Muscle of arm (tissue), 12 donors: ENCODE results near the gene MLN. TPM values are rescaled to one million over a fixed set of nuclear protein-coding genes. Genes with fewer than 3 reads are reported as not detected.

Source experiments
- DNase-seq: peaks from one replicate; pipeline ENCODE4 v3.0.0-alpha.2; 2013
- polyA plus RNA-seq, 12 donors: library from polyadenylated mRNA; unstranded; fragments of 120-200 nt; gene quantifications; one replicate each; pipeline ENCODE4 v1.2.1, GENCODE V29; 2013; ENCODE audit not compliant: insufficient read length in 12 of 12

The MLN gene
- polyA plus RNA-seq, 12 donors = not detected

DNA sequence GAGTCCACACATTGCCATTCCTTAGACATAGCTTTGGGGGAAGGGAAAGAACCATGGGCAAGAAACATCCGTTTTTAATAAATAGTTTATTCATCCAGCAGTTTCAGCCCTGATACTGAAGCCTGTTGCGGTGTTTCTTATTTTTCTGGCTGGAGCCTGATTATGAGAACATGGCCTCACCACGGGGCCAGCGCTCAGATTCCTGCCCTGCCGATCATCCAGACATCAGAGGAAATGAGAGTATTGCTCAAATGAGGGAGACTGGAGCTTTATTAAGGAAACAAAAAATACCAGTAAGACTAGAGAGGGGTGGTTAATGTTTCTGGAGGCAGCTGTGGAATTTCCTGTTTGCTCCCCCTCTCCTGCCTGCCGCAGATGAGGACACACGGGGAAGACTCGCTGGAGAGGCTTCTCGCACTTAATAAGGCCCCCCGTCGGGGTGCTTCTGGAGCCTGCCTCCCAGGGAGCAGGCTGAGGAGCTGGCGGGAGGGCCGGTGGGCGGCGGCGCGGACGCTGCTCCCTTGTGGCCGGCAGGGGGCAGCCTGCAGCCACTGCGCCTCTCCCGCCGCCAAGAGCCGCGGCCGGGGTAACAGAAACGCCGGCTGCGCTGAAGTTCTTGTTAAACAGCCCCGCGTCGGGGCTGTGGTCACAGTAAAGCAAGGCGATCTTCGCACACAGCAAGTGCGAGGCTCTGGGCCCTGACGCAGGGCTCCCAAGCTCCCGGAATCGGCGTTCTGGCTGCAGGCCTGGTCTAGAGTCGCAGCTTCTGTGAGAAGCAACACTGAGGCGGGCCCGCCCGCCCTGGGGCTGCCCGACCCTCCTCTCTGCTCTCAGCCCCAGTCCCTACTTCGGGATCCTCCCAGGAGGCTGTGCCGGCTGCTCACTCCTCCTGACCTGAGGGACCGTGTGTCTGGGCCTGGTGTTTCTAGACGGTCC lies 32.4 kb downstream of the MLN start:
- DNase-seq = peak; percentile 66

DNA sequence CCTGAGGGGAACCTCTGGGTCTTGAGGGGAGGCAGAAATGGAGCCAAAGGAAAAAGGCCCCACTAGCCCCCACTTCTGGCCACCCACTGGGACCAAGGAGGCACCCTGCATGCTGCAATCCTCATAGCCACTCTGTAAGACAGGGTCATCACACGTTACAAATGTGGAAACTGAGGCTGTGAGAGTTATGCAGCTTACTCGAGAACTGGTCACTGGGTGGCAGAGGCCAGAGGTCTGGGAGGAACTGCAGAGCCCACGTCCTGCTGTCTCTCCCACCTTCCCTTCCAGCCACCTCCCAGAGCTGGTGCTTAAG lies 33.0 kb downstream of the MLN start:
- DNase-seq = no peak

DNA sequence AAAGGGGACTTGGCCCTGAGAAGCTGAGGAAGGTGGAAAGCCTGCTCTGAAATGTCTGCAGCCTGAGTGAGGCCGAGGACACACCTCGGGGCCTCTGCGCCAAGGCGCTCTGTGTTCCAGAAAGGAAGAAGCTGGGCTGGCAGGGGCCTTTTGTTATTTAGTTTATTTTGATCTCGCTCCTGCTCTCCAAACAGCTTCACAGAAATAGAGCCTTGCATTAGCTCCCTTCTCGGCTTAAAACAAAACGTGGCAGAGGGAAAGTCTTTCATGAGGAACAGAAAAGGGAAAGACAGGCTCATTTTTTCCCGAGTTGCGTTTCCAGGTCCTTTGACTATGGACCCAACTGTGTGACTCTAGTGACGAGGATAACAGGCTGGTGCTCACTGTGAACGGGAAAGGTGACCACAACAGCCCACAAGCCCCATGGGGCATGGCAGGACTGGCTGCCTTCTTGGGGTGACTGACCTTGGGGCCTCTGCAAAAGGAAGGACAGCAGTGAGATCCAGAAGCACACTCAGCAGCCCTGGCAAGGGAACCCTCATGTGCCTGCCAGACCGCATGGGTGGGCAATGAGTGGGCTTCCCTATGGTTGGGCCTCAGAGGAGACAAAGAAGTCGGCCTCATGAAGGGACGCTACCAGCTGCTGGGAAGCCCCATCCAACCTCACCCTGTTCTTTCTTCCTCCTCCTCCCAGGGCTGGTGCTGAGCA lies 33.5 kb downstream of the MLN start:
- DNase-seq = no peak

DNA sequence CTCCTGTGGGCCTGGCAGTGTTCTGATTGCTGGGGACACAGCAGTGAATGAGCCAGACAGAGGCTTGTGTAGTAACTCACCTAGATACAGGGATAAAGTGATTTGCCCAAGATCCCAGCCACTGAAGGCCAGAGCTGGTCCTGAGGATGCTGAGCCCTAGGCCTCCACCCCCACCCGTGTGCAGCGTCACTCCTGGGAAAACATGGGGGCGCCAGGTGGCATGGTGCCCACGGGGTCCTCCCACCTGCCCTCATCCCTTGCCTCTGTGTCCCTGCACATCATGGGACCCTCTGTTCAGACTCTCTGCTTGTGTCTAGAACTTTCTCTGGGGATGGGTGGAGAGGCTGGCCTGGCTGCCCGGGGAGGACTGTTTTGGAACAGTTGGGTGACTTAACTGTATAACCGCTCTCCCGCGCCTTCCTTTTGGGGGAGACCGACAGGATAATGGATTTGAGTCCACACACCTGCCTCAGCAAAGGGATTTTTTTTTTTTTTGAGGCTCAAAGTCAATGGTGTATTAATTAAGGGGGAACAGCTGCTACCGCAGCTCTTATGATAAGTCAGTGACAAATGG lies 34.5 kb downstream of the MLN start:
- DNase-seq = no peak

DNA sequence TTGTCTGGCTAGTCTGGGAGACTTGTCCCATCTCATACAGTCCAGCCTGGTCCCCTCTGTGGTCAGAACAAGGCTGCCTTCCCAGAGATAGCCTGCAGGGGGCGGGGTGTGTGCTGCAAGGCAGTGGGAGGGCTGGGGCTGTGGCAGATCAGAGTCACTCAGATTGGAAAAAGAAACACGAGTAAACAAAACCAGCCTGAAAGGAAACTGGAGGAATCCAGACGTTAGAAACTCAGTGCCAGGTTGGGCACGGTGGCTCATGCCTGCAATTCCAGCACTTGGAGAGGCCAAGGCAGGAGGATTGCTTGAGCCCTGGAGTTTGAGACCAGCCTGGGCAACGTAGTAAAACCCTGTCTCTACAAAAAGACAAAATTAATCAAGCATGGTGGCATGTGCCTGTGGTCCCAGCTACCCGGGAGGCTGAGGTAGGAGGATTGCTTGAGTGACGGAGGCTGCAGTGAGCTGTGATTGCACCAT lies 35.1 kb downstream of the MLN start:
- DNase-seq = peak; percentile 69

DNA sequence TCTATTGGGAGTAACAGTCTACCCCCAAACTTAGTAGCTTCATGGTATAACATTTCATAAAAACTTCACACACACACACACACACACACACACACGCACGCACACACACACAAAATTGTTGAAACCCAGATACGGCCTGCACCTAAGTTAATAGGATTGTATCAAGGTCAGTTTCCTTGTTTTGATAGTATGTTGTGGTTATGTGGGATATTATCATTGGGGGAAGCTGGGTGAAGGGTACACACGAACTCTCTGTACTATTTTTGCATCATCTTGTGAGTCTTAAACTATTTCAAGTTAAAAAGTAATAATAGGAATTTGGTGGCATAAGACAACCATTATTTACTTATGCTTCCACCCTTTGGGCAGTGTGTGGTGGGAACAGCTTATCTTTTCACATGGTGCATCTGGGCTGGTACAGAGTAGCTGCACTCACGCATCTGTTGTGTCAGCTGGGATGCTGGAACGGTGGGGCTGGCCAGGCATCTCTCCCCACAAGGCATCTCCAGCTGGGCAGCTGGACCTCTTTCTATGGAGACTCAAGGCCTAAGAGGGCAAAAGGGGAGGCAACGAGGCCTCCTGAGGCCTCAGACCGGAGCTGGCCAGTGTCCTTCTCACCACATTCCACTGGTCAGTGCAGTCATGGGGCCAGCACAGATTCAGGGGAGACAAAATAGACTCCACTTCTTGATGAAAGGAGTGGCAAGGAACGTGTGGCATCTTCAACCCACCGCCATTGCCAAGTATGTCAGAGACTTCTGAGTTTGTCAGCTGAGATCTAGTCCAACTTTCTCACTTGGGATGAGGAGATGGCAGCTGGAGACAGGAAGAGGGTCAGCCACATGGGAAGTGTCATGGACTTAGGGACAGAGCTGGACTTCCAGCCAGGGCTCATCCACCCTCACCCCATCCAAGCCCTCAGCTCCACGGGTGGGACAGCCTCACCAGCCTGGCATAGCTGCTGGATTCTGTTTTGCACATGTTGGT lies 36.6 kb downstream of the MLN start:
- DNase-seq = no peak

DNA sequence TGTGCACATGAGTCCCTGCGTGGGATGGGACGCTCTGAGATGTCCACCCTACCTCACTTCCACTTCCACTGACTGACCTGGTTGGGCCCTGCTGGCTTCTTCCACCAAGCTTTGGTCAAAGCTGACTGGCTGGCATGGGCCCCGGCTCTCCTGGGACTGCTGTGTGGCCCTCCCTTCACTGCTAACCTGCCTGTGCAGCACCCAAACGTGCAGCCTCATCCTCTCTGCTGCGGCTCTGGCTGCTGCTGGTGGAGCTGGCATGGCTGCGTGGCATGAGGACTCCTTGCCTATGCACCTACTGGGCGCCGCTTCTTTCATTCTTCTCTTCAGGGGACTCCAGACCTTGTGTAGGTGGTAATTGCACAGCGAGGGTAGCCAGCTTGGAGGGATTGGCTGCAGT lies 38.4 kb downstream of the MLN start:
- no peak for DNase-seq

DNA sequence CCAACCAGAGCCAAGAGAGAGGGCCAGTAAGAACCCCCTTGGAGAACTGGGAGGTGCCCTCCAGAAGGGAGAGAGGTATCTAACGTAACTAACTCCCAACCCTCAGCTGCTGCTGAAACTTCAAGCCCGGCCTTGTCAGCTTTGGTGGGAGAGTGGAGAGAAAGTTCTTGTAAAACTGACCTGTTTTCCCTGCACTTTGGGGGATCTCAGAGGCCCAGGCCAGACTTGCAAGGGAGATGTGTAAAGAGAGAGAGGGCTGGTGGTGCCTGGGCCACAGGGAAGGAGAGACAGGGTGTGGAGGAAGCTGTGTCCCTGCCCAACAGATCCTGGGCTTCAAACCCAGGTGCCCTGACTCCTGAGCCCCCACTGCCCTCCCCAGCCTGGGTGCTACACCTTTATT lies 39.8 kb downstream of the MLN start:
- DNase-seq = no peak

DNA sequence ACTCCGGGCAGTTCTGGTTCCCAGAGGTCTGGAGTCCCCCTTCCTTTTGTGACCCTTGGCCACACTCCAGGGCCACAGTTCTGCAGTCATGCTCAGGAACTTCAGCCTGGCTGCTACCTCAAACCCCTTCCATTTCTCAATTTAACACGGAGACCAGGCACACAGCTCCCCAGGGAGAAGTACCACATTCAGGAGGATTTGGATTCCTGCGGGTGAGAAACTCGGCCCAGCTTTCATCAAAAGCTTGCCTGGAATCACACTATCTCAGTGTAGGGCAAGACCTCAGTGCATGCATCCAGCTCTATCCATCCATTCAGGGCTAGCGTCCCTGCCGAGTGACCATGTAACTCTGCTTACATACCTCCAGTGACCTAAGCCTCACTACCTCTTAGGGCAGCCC lies 40.3 kb downstream of the MLN start:
- DNase-seq = no peak

DNA sequence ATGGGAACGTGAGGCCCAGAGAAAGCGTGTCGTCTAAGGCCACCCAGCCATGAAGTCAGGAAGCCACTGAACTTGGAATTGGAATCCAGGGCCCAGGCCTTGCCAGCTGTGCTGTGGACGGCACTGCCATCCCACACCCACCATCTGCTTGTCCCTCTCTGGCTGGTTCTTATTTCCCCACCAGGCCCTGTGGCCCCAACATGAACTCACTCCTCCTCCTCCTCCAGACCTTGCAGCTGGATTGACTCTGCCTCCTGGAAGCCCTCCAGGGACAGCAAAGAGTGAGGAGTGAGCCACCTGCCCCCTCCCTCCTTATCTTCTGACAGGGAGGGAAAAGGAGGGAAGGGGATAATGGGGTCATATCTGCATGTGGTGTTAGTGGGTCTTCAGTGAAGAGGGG lies 41.1 kb downstream of the MLN start:
- no peak for DNase-seq

DNA sequence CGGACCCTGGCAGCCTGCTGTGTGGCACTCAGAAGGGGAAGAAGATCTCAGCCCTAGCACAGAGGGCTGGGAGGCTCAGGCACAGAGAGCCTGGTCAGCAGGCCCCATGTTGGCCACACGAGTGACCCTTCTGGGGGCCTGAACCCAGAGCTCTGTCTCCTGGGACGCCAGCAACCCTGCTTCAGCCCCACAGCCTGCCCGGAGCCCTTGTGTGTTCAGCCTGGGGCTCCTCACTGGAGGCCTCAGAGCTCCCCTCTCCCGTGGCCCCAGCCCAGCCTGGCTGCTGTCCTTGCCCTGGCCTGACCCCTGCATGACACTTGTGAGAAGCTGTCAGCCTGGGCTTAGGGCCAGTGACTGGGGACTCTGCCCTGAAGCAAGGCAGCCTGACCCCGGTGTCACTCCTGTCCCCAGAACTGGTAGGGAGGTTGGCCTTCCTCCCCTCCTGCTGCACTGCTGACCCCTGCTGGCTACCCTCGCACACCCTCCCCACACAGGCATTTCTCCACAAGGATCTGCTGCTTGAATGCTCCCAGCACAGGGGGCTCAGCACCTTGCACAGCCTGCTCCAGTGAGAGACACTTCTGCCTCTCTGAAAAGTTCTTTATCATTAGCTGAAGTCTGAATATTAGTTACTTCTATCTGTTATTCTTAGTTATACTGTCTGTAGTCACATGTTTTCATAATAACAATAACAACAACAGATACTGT lies 41.7 kb downstream of the MLN start:
- peak; percentile 31 for DNase-seq

DNA sequence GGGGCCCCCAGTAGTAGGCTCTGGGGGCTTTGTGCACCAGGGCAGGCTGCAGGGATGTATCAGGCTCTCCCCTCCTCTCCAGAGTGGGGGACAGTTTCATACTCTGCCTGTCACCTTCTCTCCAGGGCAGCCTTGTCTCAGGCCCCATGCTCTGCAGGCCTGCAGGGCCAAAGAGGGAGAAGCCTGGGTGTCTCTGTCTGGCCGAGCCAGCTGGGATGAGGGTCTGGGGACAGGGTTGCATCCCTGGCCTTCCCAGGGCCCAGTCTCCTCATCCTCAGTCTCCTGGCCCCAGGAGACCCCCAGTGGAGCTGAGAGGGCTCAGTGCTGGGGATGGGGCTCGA lies 42.3 kb downstream of the MLN start:
- DNase-seq = no peak

DNA sequence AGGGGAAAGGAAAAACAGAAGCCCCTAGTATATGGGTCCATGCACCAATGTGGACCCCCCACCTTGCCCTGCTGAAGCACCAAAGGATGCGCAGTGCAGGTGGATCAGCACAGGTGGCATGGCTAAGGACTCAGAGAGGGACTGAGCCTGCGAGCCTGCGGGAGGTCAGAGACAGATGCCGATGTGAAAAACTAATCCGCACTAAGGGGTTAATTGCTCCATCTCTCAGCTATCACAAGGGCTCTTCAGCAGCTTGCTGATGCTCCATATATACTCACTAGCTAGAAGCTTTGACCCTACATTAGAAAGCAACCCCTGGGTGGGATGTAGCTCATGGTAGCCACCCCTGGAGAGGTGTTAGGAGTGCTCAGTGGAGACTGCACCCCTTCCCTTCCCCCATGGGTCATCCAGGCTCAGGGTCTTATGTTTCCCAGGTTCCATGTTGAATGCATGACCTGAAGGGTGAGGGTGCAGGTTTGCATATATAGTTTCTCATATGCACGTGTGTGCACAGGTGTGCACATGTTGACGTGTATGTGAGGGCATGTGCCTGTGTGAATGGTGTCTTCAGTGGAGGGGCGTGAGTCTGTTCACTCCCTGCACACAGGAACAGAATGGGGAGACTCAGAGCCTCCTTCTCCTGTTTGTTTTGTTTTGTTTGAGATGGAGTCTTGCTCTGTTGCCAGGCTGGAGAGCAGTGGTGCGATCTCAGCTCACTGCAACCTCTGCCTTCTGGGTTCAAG lies 43.7 kb downstream of the MLN start:
- DNase-seq = no peak

DNA sequence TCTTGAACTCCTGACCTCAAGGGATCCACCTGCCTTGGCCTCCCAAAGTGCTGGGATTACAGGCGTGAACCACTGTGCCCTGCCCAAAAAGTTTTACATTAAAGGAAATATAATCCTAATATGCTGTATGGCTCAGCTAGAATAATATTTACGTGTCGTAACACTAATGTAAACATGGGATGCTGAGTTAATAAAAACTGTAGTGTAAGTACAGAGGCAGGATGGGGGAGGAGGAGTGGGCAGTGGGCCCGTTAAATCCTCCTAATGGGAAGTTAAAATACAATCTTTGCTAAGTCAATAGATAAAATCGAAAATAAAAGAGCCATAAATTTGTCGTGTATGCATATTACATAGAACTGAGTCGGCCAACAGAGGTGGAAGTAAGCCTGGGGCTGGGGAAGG lies 45.0 kb downstream of the MLN start:
- DNase-seq = no peak

DNA sequence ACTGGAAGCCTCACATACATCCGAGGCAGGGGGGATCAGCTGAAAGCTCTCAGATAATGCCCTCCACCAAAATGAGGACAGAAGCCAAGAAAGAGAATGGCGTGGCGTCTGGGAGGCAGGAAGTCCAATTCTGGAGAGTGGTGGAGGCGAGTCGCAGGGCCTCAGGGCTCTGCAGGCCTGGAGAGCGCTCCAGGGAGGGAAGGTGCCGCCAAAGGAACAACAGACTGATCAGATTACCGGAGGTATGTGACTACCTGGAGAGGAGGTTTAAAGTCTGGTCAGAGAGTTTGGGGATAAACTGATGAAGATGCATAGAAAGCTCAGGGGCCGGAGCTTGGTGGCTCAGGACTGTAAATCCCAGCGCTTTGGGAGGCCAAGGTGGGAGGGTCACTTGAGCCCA lies 45.9 kb downstream of the MLN start:
- DNase-seq = no peak

DNA sequence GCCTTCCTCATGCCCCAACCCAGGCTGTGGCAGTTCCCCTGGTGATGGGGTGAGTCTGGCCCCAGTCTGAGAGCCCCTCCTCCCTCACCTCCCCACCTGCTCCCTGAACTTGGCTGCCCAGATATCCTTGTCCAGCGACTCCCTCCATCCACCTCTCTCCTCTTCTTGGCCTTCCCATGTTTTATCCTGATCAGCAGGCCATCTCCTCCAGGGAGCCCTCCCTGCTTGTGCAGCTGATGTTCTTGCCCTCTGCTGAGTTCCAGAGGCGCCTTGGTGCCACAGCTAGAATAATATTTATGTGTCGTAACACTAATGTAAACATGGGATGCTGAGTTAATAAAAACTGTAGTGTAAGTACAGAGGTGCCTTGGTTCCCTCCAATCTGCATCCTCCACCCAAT lies 46.7 kb downstream of the MLN start:
- DNase-seq = no peak

DNA sequence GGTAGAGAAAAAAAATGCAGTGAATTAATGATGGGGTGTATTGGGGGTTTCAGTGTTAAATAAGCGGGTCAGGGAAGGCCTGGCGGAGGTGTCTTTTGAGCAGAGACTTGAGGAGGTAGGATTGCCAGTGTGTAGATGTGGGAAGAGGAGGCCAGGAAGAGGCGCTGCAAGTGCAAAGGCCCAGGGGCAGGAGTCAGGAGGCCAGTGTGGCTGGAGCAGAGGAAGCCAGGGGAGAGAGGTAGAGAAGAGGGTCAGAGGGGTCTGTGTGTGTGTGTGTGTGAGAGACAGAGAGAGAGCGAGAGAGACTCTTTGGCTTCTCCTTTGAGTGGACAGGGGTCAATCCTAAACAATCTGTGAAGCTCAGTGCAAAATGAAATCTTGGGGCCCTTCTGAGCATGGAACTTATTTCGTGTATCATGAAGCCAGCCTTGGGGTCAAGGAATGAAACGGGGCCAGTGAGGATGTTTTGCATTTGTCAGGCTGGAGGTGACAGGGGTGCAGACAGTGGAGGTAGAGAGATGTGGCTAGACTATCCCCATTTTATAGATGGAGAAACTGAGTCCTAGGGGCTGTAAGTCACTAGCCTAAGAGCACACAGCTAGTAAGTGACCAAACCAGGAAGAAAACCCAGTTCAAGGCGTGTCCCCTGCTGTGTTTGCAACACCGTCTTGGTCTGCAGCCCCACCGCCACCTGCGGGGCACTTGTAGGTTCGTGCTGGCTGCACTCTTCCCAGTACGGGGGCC lies 47.4 kb downstream of the MLN start:
- no peak for DNase-seq

DNA sequence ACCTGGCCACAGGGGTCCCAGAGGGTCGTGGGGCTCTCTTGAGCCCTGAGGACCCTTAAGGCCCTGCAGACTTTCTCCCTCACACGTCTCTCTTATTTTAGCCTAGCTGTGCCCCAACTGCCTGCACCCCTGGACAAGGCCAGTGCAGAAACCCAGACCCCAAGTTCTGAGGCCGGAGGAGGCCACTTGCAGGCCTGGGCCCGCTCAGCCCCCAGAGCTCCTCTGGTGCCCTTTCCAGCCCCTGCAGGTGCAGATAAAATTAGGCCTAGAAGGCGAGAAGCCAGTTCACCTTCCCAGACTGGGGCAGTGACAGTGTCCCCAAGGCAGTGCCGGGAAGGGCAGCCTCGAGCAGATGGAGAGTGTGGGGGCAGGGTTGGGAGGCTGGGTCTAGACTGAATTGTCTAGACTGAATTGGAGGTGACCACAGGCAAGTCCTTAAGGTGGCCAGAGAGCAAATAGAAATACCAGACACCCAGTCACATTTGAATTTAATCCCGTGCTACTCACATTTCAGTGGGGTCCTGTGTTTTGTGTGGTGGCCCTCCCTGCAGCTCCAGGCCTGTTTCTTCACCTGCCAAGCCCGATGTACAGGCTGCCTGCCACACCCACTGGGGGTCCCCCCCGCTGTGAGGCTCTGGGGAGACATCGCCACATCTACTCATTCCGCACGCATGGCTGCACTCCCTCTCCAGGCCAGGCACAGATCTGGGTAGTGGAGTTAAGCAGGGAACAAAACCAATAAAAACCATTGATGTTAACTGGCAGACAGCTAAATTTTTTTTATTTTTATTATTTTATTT lies 48.5 kb downstream of the MLN start:
- DNase-seq = no peak

DNA sequence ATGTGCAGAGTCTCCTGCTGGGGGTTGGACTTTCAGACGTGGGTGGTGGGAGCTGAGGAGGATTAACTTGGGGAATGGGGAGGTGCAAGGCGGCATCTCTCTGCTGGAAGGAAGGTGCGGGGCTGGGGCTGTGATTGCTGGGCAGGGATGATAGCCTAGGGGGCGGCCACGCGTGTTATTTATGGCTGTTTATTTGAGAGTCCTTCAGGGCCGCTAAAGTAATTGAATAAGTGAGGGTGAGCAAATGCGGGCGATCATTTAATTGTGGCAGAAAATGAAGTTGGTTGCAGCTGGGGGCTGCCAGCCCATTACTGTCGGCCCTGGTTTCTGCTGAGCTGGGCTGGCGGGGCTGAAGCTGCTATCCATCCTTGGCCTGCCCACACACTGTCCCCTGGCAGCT lies 49.6 kb downstream of the MLN start:
- DNase-seq = no peak
